GM18508 (cell line): ENCODE data around the gene REX1BD.
"Not testable (repeated sequence)": the region's sequence is repeated elsewhere in the genome, so short reads cannot be mapped to it uniquely, and the experiment has no call there.

Experiments used
- ATAC-seq: cut with Tn5 transposase; IDR thresholded peaks from one replicate; pipeline ENCODE4 v1.9.1; 2021; ENCODE audit warnings: moderate number of reproducible peaks; ENCODE audit not compliant: insufficient read depth, unreplicated experiment

REX1BD gene

GRCh38 chr19:18588611-18589379 is at the start of gene REX1BD:
REX1BD (plus strand) TSS chr19:18588798; CDS start chr19:18588802, 4 bp downstream.
- ATAC-seq: no peak

- no peak for ATAC-seq
These were observed 49.2 kb upstream of the REX1BD start for GRCh38 chr19:18539372-18539771.

GRCh38 chr19:18540200-18540599 is 48.4 kb upstream of the REX1BD start:
- not testable (repeated sequence) for ATAC-seq

GRCh38 chr19:18541258-18541991 is 47.2 kb upstream of the REX1BD start:
- no peak for ATAC-seq

- no peak for ATAC-seq
These were observed 46.3 kb upstream of the REX1BD start for GRCh38 chr19:18541992-18542940.

- ATAC-seq: peak; percentile 52
These were observed 45.4 kb upstream of the REX1BD start, which contains the start of gene FKBP8 for GRCh38 chr19:18542941-18543813. FKBP8 (minus strand) TSS chr19:18543573; CDS start chr19:18541970, 1,603 bp downstream.

- ATAC-seq: no peak
These were observed 44.7 kb upstream of the REX1BD start for GRCh38 chr19:18543814-18544475.

GRCh38 chr19:18551631-18552030 is 37.0 kb upstream of the REX1BD start:
- ATAC-seq: no peak

- ATAC-seq: peak; percentile 66
These were observed 31.0 kb upstream of the REX1BD start, which contains the start of gene KXD1 for GRCh38 chr19:18557411-18558201. KXD1 (plus strand) TSS chr19:18557870; CDS start chr19:18562057, 4,187 bp downstream.

GRCh38 chr19:18558202-18558555 is 30.4 kb upstream of the REX1BD start:
- no peak for ATAC-seq

- ATAC-seq: no peak
These were observed 30.0 kb upstream of the REX1BD start for GRCh38 chr19:18558604-18559003.

GRCh38 chr19:18559685-18560084 is 28.9 kb upstream of the REX1BD start:
- ATAC-seq: no peak

GRCh38 chr19:18562086-18562485 is 26.5 kb upstream of the REX1BD start:
- no peak for ATAC-seq

GRCh38 chr19:18566953-18567352 is 21.6 kb upstream of the REX1BD start:
- no peak for ATAC-seq

- ATAC-seq: no peak
These were observed 20.2 kb upstream of the REX1BD start for GRCh38 chr19:18568367-18568766.

- peak; percentile 59 for ATAC-seq
These were observed 16.8 kb upstream of the REX1BD start, which contains the start of gene UBA52 for GRCh38 chr19:18571564-18572344. UBA52 (plus strand) TSS chr19:18571857; CDS start chr19:18573301, 1,444 bp downstream.

- no peak for ATAC-seq
These were observed 13.8 kb upstream of the REX1BD start for GRCh38 chr19:18574691-18575291.
